Measurements from ENCODE around the gene ODAPH. TPM values are rescaled to one million over a fixed set of nuclear protein-coding genes. Genes with fewer than 3 reads are reported as not detected.

The ODAPH gene
- total and polyA plus RNA-seq, 2 donors (not counting 1 experiment from before 2014, with no cell fraction given) = 0.09 to 0.81 TPM

- POLR2A ChIA-PET = no interaction called here
- Mint-ChIP-seq H3K4me1 (peaks cover 3% of the 10 kb centered on the region), H3K9me3 (ENCODE audit: insufficient read depth) (no peaks in the 10 kb centered on the region), H3K4me3 (no peak overlapping the region), H3K27me3 (no peaks in the 10 kb centered on the region), H3K27ac (no peak overlapping the region)
- no peak overlapping the region for H3K4me3 ChIP-seq (ENCODE audit: control extremely low read depth in 1 of 5, extremely low read depth in 1 of 5, insufficient read depth in 1 of 5, low read depth in 2 of 5, low read length in 4 of 5)
- H3K36me3 ChIP-seq (replicated peaks in 1 of 2; ENCODE audit: control extremely low read depth in 1 of 2, control insufficient read depth in 1 of 2, extremely low read depth in 1 of 2, insufficient read depth in 2 of 2, low read length in 1 of 2) = peaks cover 25 to 53% of the 10 kb centered on the region in 2 experiments
- H4K20me1 ChIP-seq (ENCODE audit: control insufficient read depth, insufficient read depth, low read length, poor library complexity, severe bottlenecking) = no peaks in the 10 kb centered on the region
- TF ChIP-seq CTCF (IDR thresholded peaks at IDR 0.05) (no peak), EZH2 (IDR thresholded peaks at IDR 0.05; ENCODE audit: borderline replicate concordance, insufficient read depth, low read depth, low read length, poor library complexity, severe bottlenecking) (no peak)
- H2AFZ ChIP-seq (ENCODE audit: insufficient read depth, low read depth, low read length, poor library complexity, severe bottlenecking) = no peak overlapping the region
- peaks cover 3% of the 10 kb centered on the region for H3K79me2 ChIP-seq (ENCODE audit: control insufficient read depth, insufficient read depth, low read length)
- H3K4me2 ChIP-seq (replicated peaks; ENCODE audit: low read depth, low read length, poor library complexity, severe bottlenecking) = no peak overlapping the region
- no CpG with 5 or more reads among the region's 1 CpG for WGBS (ENCODE audit: insufficient coverage)
- intact Hi-C loops (cut with micrococcal nuclease) = no loop called here
- no peaks in the 10 kb centered on the region for H3K9me3 ChIP-seq (ENCODE audit: control extremely low read depth in 1 of 3, control insufficient read depth in 2 of 3, insufficient read depth in 1 of 3, low read length in 2 of 3)
- no peak overlapping the region for H3K9ac ChIP-seq (ENCODE audit: low read length)
- no peak overlapping the region for H3K27ac ChIP-seq (ENCODE audit: low read length in 2 of 2)
- ATAC-seq (ENCODE audit: low read depth) = no peak
- H3K27me3 ChIP-seq (replicated peaks in 1 of 4; ENCODE audit: control extremely low read depth in 1 of 4, control insufficient read depth in 3 of 4, insufficient read depth in 4 of 4, low read length in 3 of 4) = no peaks in the 10 kb centered on the region
- no peak for DNase-seq
- CTCF ChIA-PET = interaction anchor here (1.2 kb wide), 1 partner anchor 564 kb away, joined by 3 read pairs; no protein-coding TSS in a partner anchor
- H3K4me1 ChIP-seq (ENCODE audit: control insufficient read depth in 2 of 2, insufficient read depth in 2 of 2, low read length in 2 of 2) = no peaks in the 10 kb centered on the region
These were observed 30.8 kb upstream of the ODAPH start for GRCh38 chr4:75525086-75525485.

GRCh38 chr4:75525910-75526309 is 30.0 kb upstream of the ODAPH start:
- Histone ChIP-seq H3K4me3 (ENCODE audit: control extremely low read depth in 1 of 5, extremely low read depth in 1 of 5, insufficient read depth in 1 of 5, low read depth in 2 of 5, low read length in 4 of 5) (no peak overlapping the region), H4K20me1 (ENCODE audit: control insufficient read depth, insufficient read depth, low read length, poor library complexity, severe bottlenecking) (no peaks in the 10 kb centered on the region), H3K9me3 (ENCODE audit: control extremely low read depth in 1 of 3, control insufficient read depth in 2 of 3, insufficient read depth in 1 of 3, low read length in 2 of 3) (no peaks in the 10 kb centered on the region), H3K9ac (ENCODE audit: low read length) (no peak overlapping the region), H3K27me3 (replicated peaks in 1 of 4; ENCODE audit: control extremely low read depth in 1 of 4, control insufficient read depth in 3 of 4, insufficient read depth in 4 of 4, low read length in 3 of 4) (no peaks in the 10 kb centered on the region), H2AFZ (ENCODE audit: insufficient read depth, low read depth, low read length, poor library complexity, severe bottlenecking) (no peak overlapping the region), H3K79me2 (ENCODE audit: control insufficient read depth, insufficient read depth, low read length) (peaks cover 3% of the 10 kb centered on the region), H3K4me2 (replicated peaks; ENCODE audit: low read depth, low read length, poor library complexity, severe bottlenecking) (no peak overlapping the region), H3K36me3 (replicated peaks in 1 of 2; ENCODE audit: control extremely low read depth in 1 of 2, control insufficient read depth in 1 of 2, extremely low read depth in 1 of 2, insufficient read depth in 2 of 2, low read length in 1 of 2) (peaks cover 26 to 57% of the 10 kb centered on the region in 2 experiments), H3K4me1 (ENCODE audit: control insufficient read depth in 2 of 2, insufficient read depth in 2 of 2, low read length in 2 of 2) (no peaks in the 10 kb centered on the region), H3K27ac (ENCODE audit: low read length in 2 of 2) (no peak overlapping the region)
- CTCF ChIA-PET = interaction anchor here (1.2 kb wide), 1 partner anchor 565 kb away, joined by 3 read pairs; no protein-coding TSS in a partner anchor
- POLR2A ChIA-PET = no interaction called here
- DNase-seq (no peak), ATAC-seq (ENCODE audit: low read depth) (no peak)
- Mint-ChIP-seq H3K9me3 (ENCODE audit: insufficient read depth) (no peaks in the 10 kb centered on the region), H3K4me1 (peaks cover 2% of the 10 kb centered on the region), H3K27ac (no peak overlapping the region), H3K27me3 (no peaks in the 10 kb centered on the region), H3K4me3 (no peak overlapping the region)
- TF ChIP-seq CTCF (IDR thresholded peaks at IDR 0.05) (no peak), EZH2 (IDR thresholded peaks at IDR 0.05; ENCODE audit: borderline replicate concordance, insufficient read depth, low read depth, low read length, poor library complexity, severe bottlenecking) (no peak)
- 100% methylated on average over 1 of the region's 1 CpG for WGBS (ENCODE audit: insufficient coverage)
- intact Hi-C loops (cut with micrococcal nuclease) = no loop called here
